GM12801 (cell line): ENCODE results near the gene CLCA1.

ENCODE experiments used
- TF ChIP-seq, protein P1 (sequence below): IDR thresholded peaks from one replicate; pipeline ENCODE4 v1.5.1; 2011; ENCODE audit warnings: control low read depth; ENCODE audit not compliant: insufficient read length; ENCODE audit errors: extremely low read depth

The CLCA1 gene

DNA sequence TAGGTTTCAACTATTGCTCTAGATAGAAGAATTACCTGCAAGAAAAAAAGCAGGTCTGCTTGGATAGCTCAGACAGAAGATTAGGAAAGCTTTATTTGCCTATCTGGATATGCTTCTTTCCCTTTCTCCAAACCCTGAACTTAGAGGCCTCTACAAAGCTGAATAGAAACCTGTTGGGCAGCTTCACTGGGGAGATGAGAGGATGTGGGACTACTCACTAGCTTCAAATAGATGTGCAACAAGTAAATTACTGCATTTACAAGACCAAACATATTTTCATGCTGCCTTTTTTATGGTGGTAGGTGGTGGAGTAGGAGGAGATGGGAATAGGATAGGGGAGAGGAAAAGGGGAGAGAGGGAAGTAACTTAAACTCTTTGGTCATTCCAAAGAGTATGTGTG lies 38.4 kb upstream of the CLCA1 start:
- TF ChIP-seq, protein P1, sequence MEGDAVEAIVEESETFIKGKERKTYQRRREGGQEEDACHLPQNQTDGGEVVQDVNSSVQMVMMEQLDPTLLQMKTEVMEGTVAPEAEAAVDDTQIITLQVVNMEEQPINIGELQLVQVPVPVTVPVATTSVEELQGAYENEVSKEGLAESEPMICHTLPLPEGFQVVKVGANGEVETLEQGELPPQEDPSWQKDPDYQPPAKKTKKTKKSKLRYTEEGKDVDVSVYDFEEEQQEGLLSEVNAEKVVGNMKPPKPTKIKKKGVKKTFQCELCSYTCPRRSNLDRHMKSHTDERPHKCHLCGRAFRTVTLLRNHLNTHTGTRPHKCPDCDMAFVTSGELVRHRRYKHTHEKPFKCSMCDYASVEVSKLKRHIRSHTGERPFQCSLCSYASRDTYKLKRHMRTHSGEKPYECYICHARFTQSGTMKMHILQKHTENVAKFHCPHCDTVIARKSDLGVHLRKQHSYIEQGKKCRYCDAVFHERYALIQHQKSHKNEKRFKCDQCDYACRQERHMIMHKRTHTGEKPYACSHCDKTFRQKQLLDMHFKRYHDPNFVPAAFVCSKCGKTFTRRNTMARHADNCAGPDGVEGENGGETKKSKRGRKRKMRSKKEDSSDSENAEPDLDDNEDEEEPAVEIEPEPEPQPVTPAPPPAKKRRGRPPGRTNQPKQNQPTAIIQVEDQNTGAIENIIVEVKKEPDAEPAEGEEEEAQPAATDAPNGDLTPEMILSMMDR, result no peak

- TF ChIP-seq, protein P1, result no peak
Observed at GRCh38 chr1:86434059-86434458, 34.7 kb upstream of the CLCA1 start.

- TF ChIP-seq, protein P1, result no peak
Observed at GRCh38 chr1:86435327-86435726, 33.4 kb upstream of the CLCA1 start.

DNA sequence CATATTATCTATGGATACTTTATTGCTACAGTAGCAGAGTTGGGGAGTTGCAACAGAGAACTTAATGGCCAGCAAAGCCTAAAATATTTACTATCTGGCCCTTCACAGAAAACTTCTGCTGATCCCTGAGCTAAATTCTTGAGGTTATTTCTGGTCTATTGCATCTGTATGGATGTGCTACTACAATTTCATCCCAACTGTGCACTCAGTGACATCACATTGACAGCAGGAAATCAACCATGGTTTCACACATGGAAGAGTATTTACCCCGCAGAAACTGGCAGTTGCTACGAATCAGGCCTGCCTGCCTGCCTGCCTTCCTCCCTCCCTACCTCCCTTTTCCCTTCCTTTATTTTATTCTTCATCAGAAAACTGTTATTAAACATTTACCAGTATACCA lies 32.7 kb upstream of the CLCA1 start:
- TF ChIP-seq, protein P1, result no peak

- TF ChIP-seq, protein P1, result no peak
Observed at GRCh38 chr1:86441581-86441980, 27.1 kb upstream of the CLCA1 start.

GRCh38 chr1:86441997-86442396 lies 26.7 kb upstream of the CLCA1 start:
- TF ChIP-seq, protein P1, result no peak

DNA sequence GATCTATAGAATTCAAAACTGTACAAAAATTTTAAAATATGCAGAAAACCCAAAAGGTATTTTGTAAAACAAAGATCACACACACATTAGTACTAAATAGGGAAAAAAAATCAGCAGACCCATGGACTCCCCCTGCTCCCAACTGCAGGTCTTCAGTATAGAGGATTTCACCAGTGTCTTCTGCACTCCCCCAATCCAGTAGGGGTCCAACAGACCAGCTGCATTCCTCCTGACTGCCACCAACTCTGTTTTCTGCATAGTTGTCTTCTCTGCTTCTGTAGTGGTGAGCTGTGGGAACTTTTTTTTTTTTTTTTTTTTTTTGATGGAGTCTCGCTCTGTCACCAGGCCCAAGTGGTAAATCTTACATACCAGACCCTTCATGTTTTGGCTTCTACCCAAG lies 22.8 kb upstream of the CLCA1 start:
- TF ChIP-seq, protein P1, result no peak

GRCh38 chr1:86447198-86447790 lies 21.4 kb upstream of the CLCA1 start:
- TF ChIP-seq, protein P1, result no peak
